Hematopoietic multipotent progenitor cell treated with erythropoietin and hydrocortisone succinate and interleukin-3 and kit ligand, for 17 days (in vitro differentiated cells): ENCODE data around the gene CDK5RAP2.

Source experiments
- DNase-seq: peaks from one replicate; pipeline ENCODE4 v3.0.0-alpha.2; 2015; ENCODE audit warnings: low spot score

The CDK5RAP2 gene

GRCh38 chr9:120351106-120351505 lies 228.9 kb downstream of the CDK5RAP2 start:
- no peak for DNase-seq

- no peak for DNase-seq
Measured at GRCh38 chr9:120350596-120350995, 229.4 kb downstream of the CDK5RAP2 start.

- no peak for DNase-seq
Measured at GRCh38 chr9:120348951-120349429, 231.0 kb downstream of the CDK5RAP2 start.

GRCh38 chr9:120345379-120345778 lies 234.6 kb downstream of the CDK5RAP2 start:
- DNase-seq, result no peak

GRCh38 chr9:120344230-120344629 lies 235.7 kb downstream of the CDK5RAP2 start:
- DNase-seq, result no peak

- DNase-seq, result no peak
Measured at GRCh38 chr9:120343416-120343815, 236.6 kb downstream of the CDK5RAP2 start.
